A673 (cell line): ENCODE data around the gene CDA.

ENCODE experiments used
- EZH2 ChIP-seq: fragments of 200-600 bp; sonication (generic); IDR thresholded peaks from 2 replicates; pipeline ENCODE4 v1.6.1; 2017; ENCODE audit warnings: borderline replicate concordance, low read depth, mild to moderate bottlenecking, mixed read lengths, antibody characterized with exemption, low read length; ENCODE audit not compliant: poor library complexity, severe bottlenecking
- TF ChIP-seq, protein P1 (sequence below): fragments of 300-800, 200-600 bp; sonication (generic); conservative IDR thresholded peaks from 2 replicates; pipeline ENCODE4 v1.5.1; 2017; ENCODE audit warnings: low read depth, mild to moderate bottlenecking, antibody characterized with exemption, low read length, moderate library complexity, mixed read lengths

DNA sequence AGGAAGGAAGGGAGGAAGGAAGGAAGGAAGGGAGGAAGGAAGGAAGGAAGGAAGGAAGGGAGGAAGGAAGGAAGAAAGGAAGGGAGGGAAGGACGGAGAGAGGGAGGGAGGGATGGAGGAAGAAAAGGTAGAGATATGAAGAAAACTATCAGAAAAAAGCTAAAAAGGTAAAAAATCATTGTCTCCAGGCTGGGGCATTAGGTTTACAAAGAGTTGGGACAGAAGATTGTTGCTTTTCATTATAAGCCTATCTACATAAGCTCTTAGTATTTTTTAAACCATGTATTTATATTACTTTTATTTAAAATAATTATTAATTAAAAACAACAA is 37.2 kb downstream of the CDA start:
- TF ChIP-seq, protein P1, sequence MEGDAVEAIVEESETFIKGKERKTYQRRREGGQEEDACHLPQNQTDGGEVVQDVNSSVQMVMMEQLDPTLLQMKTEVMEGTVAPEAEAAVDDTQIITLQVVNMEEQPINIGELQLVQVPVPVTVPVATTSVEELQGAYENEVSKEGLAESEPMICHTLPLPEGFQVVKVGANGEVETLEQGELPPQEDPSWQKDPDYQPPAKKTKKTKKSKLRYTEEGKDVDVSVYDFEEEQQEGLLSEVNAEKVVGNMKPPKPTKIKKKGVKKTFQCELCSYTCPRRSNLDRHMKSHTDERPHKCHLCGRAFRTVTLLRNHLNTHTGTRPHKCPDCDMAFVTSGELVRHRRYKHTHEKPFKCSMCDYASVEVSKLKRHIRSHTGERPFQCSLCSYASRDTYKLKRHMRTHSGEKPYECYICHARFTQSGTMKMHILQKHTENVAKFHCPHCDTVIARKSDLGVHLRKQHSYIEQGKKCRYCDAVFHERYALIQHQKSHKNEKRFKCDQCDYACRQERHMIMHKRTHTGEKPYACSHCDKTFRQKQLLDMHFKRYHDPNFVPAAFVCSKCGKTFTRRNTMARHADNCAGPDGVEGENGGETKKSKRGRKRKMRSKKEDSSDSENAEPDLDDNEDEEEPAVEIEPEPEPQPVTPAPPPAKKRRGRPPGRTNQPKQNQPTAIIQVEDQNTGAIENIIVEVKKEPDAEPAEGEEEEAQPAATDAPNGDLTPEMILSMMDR, result no peak
- no peak for TF ChIP-seq EZH2
